Fibroblast of skin of left biceps (primary cell): Measurements from ENCODE around the gene LAMA4.

ENCODE experiments used
- DNase-seq, 2 experiments: peaks; one replicate each; pipeline ENCODE4 v3.0.0-alpha.2; 2013; ENCODE audit warnings: low read depth in 2 of 2

LAMA4 gene

GRCh38 chr6:112184951-112185350, 69.4 kb downstream of the LAMA4 start:
- DNase-seq: no peak

- DNase-seq: no peak
Measured at GRCh38 chr6:112183271-112183671, 71.1 kb downstream of the LAMA4 start.

GRCh38 chr6:112181130-112181529, 73.2 kb downstream of the LAMA4 start:
- no peak for DNase-seq

- peak; percentile 64 to 70 for DNase-seq
Measured at GRCh38 chr6:112180095-112180820, 74.1 kb downstream of the LAMA4 start.

GRCh38 chr6:112179631-112180030, 74.7 kb downstream of the LAMA4 start:
- DNase-seq: no peak

- DNase-seq: no peak
Measured at GRCh38 chr6:112178846-112179245, 75.5 kb downstream of the LAMA4 start.

GRCh38 chr6:112177092-112177491, 77.3 kb downstream of the LAMA4 start:
- no peak for DNase-seq

GRCh38 chr6:112176175-112176574, 78.2 kb downstream of the LAMA4 start:
- DNase-seq: no peak

GRCh38 chr6:112173221-112173804, 81.1 kb downstream of the LAMA4 start:
- no peak for DNase-seq

GRCh38 chr6:112172540-112172939, 81.8 kb downstream of the LAMA4 start:
- DNase-seq: no peak

- no peak for DNase-seq
Measured at GRCh38 chr6:112169541-112169940, 84.8 kb downstream of the LAMA4 start.

- DNase-seq: no peak
Measured at GRCh38 chr6:112163295-112164257, 90.8 kb downstream of the LAMA4 start.

GRCh38 chr6:112160745-112161144, 93.6 kb downstream of the LAMA4 start:
- DNase-seq: no peak

- DNase-seq: no peak
Measured at GRCh38 chr6:112156668-112157067, 97.7 kb downstream of the LAMA4 start.

GRCh38 chr6:112155886-112156285, 98.5 kb downstream of the LAMA4 start:
- DNase-seq: no peak

GRCh38 chr6:112154711-112155110, 99.7 kb downstream of the LAMA4 start:
- DNase-seq: no peak

- peak; percentile 48 for DNase-seq
Measured at GRCh38 chr6:112153926-112154607, 100.3 kb downstream of the LAMA4 start.

- DNase-seq: no peak
Measured at GRCh38 chr6:112150363-112150762, 104.0 kb downstream of the LAMA4 start.

- peak; percentile 93 to 96 for DNase-seq
Measured at GRCh38 chr6:112149719-112150263, 104.6 kb downstream of the LAMA4 start.

GRCh38 chr6:112149236-112149635, 105.1 kb downstream of the LAMA4 start:
- no peak for DNase-seq

- DNase-seq: no peak
Measured at GRCh38 chr6:112148103-112148502, 106.3 kb downstream of the LAMA4 start.
